ENCODE data around the gene MINDY3.

GRCh38 chr10:15847481-15847880 lies 12.8 kb downstream of the MINDY3 start:
- TF ChIP-seq POLR2AphosphoS5 (IDR thresholded peaks at IDR 0.05): no peak
- no peak for TF ChIP-seq CTCF (IDR thresholded peaks at IDR 0.05 in 8 of 11, conservative IDR thresholded peaks at IDR 0.05 in 3 of 11)
- no peak for TF ChIP-seq POLR2A (IDR thresholded peaks at IDR 0.05)

Data from spleen (tissue), 7 donors.